DOHH2 (cell line): ENCODE results near the gene MEGF11.

ENCODE experiments used
- EZH2phosphoT487 ChIP-seq: fragments of 200-600 bp; sonication (generic); IDR thresholded peaks from 2 replicates; pipeline ENCODE4 v1.6.1; 2017; ENCODE audit warnings: borderline replicate concordance, mild to moderate bottlenecking, antibody characterized with exemption, low read length, moderate library complexity, mixed read lengths
- TF ChIP-seq, protein P1 (sequence below): fragments of 200-600 bp; sonication (generic); IDR thresholded peaks from one replicate; pipeline ENCODE4 v1.5.1; 2014; ENCODE audit warnings: antibody characterized with exemption, mild to moderate bottlenecking, low read depth, low read length; ENCODE audit not compliant: poor library complexity, severe bottlenecking

DNA sequence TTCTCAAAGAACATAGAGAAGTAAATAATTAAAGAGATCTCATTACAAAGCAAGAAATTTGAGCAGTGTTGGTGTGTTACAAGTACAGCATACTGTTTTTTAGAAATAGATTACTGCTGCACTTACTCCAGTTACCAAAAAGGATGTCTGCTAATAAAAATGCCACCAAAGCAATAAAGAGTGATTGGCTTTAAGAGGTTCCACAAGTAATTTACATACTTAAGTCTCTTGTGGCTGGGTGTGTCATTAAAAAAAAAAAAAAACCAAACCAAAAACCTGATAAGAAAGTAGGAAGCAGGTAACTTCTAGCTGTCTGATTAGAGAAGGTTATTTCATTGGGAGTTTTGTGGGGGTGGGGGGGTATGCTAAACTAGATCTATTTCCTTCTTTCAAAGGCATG, 369.0 kb downstream of the MEGF11 start:
- TF ChIP-seq, protein P1, sequence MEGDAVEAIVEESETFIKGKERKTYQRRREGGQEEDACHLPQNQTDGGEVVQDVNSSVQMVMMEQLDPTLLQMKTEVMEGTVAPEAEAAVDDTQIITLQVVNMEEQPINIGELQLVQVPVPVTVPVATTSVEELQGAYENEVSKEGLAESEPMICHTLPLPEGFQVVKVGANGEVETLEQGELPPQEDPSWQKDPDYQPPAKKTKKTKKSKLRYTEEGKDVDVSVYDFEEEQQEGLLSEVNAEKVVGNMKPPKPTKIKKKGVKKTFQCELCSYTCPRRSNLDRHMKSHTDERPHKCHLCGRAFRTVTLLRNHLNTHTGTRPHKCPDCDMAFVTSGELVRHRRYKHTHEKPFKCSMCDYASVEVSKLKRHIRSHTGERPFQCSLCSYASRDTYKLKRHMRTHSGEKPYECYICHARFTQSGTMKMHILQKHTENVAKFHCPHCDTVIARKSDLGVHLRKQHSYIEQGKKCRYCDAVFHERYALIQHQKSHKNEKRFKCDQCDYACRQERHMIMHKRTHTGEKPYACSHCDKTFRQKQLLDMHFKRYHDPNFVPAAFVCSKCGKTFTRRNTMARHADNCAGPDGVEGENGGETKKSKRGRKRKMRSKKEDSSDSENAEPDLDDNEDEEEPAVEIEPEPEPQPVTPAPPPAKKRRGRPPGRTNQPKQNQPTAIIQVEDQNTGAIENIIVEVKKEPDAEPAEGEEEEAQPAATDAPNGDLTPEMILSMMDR: no peak
- no peak for TF ChIP-seq EZH2phosphoT487
